DMS 273 (cell line): Measurements from ENCODE around the gene TXNRD2.
"Not testable (repeated sequence)": the region's sequence is repeated elsewhere in the genome, so short reads cannot be mapped to it uniquely, and the experiment has no call there.

ENCODE experiments used
- DNase-seq: peaks from one replicate; lab custom pipeline; 2025; ENCODE audit not compliant: unreplicated experiment; lab: John Stamatoyannopoulos, UW

Gene TXNRD2

GRCh38 chr22:19848298-19849224 lies 93.1 kb downstream of the TXNRD2 start:
- DNase-seq, result no peak

- DNase-seq, result no peak
Observed at GRCh38 chr22:19847345-19847632, 94.3 kb downstream of the TXNRD2 start.

- no peak for DNase-seq
Observed at GRCh38 chr22:19846620-19847344, 94.8 kb downstream of the TXNRD2 start.

DNA sequence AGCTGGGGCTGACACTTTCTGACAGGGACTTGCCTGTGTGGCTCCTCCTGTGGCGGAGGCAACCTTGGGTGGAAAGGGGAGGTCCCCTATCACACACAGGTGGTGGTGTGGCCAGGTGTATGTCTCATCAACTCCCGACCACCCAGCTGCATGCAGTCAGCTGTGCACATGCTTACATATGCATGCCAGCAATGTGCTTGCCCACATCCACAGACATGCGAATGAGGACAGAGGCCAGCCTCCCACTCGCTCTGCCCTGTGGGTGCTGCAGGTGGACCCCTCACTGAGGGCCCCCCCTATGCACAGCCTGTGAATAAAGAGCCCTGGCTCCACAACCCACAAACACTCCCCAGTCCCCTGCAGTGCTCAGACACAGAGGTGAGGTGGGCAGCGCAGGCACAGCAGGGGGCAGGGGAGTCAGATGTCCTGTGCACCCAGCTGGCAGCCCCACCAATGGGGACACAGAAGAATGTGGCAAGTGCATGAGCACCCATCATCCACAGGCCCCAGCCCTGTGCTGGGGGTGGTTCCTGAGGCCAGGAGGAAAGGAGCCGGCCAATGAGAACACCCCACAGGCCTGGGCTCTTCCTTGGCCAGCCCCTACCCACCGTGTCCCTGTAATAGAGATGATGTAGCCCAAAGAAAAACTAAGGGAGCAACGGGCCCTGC lies 96.4 kb downstream of the TXNRD2 start:
- no peak for DNase-seq

DNA sequence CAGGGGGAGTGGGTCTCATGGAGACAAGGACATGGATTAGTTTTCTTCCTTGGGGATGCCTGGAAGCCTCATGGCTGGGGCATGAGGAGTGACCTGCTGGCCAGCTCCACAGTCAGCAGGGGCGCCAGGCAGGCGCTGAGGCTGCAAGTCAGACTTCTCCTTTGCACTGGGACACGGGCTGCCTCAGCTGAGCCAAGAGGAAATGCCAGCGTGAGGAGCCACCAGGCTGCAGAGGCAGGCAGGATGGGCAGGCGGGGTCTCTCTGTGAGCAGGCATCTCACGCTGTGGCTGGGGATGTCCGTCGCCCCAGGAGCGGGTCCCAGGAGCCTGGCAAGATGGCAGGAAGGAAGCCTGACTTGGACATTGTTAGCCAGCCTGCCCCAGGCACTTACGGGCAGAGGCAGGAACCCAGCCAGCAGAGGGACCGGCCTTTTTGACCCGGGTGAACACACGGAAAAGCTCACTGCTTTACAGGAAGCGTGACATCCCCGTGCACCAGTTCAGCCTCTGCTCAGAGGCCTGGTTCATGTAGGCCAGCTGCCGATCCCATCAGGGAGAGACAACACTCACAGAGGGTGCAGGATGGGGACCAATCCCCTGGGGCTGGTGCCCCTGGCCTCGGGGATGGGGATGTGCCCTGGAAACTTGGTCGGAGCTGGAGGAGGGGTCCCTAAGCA lies 97.1 kb downstream of the TXNRD2 start:
- no peak for DNase-seq

DNA sequence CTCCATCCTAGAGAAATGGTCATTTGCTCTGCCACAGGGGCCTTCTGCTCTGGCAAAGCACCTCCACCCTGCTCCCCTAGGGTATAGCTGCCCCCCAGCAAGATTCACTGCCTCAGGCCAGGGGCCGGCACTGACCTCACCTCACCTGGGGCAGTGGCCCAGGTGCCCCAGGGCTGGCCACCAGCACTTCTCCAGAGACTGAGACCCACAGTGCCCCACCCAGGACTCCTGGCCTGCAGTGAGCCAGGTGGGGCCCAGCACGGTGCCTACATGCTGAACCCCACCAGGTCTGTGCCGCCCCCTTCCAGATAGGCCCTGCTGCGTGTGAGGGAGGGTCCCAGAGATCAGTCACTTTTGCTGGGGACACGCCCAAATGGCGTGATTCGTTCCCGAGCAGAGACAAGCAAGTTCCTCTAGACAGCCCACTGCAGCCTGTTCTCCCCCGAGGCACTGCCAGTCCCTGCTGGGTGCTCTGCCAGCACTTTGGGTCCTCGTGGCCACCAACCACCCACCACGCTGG lies 97.7 kb downstream of the TXNRD2 start:
- no peak for DNase-seq

- peak; percentile 55 for DNase-seq
Observed at GRCh38 chr22:19843107-19843856, 98.3 kb downstream of the TXNRD2 start.

- DNase-seq, result no peak
Observed at GRCh38 chr22:19842393-19843106, 99.1 kb downstream of the TXNRD2 start.

GRCh38 chr22:19841641-19842392 lies 99.8 kb downstream of the TXNRD2 start:
- no peak for DNase-seq

- DNase-seq, result no peak
Observed at GRCh38 chr22:19840955-19841640, 100.5 kb downstream of the TXNRD2 start.

DNA sequence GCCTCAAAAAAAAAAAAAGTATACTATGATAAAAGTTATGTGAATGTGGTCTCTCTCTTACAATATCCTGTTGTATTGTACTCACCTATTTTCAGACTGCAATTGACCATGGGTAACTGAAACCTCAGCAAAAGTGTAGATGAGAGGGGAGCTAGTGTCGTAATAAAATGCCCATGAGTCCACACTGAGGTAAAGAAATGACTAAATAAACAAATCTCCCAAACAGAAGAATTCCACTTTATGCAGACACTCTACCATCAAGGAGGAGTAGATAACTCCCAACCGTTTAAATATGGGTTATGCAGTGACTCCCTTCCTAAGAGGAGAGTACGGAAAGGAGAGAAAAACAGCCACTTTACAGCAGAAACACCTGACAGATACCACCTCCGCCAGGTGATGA lies 101.6 kb downstream of the TXNRD2 start:
- DNase-seq, result no peak

DNA sequence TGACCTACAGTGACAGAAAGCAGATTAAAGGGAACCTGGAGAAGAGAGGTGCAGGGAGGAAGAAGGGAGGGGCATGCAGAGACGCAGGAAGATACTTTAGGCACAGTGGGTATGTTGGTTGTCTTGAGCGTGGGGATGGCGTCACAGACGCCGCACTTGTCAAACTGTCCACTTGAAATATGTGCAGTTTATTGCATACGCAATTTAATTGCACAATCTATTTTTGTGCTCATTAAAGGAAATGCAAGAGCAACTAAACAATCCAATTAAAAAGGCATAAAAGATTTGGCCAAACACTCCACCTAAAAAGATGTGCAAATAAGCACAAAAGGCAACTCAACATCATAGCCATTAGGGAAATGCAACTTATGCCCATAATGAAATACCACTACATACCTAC lies 103.7 kb downstream of the TXNRD2 start:
- no peak for DNase-seq

- no peak for DNase-seq
Observed at GRCh38 chr22:19836512-19836911, 105.1 kb downstream of the TXNRD2 start.

DNA sequence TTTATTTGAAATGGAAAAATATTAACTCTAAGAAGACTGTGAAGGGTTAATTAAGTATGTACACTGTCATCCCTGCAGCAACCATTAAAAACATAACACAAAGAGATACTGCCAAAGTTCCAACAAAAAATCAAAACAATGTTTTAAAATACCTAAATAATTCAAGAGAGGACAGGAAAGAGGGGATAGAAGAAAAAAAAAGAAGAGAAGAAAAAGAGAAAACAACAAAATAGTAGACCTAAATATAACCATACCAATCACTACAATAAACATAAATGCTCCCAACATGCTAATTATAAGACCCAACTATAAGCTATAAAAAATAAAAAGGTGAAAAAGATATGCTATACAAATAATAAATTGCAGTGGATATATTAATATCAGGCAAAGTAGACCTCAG lies 107.0 kb downstream of the TXNRD2 start:
- no peak for DNase-seq

DNA sequence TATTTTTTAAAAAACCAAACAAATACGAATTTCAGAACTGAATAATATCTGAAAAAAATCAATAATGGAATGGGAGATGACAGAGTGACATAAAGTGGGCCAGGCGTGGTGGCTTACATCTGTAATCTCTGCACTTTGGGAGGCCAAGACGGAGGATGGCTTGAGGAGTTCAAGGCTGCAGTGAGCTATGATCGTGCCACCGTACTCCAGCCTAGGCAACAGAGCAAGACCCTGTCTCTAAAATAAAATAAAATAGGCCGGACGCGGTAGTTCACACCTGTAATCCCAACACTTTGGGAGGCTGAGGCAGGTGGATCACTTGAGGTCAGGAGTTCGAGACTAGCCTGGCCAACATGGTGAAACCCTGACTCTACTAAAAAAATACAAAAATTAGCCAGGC lies 108.3 kb downstream of the TXNRD2 start:
- not testable (repeated sequence) for DNase-seq

DNA sequence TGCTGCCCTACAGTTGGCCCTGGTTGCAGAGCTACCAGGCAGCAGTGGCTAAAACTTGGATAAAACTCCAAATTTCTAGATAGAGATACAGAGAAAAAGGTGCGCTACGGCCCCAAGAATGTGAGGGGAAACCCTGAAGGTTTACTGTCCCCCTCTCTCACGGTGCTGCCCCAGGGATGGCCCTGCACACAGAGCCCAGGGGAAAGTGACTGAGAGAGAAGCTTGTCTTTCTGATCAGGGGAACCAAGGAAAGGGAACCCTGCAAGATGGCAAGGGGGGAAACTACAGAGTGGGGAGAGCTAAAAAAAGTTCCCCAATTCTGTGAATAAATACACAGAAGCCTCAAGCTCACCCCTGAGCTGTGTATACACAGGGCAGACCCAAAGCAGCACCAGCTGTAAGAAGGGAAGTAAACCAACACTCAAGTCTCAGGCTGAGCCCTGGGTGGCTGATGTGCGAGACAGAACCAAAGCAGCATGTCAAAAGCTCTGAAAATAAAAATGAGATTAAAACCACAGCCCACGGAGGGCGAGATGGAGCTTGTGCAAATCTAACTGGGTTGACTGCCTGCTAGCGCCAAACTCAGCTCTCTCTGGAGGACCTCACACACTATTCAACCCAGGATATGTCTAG lies 109.0 kb downstream of the TXNRD2 start:
- DNase-seq, result no peak

GRCh38 chr22:19831979-19832378 lies 109.6 kb downstream of the TXNRD2 start:
- not testable (repeated sequence) for DNase-seq

GRCh38 chr22:19831016-19831415 lies 110.6 kb downstream of the TXNRD2 start:
- DNase-seq, result no peak
